DOHH2 (cell line): ENCODE data around the gene ANKRD33B.

Experiments used
- H3F3A ChIP-seq: fragments of 200-600 bp; sonication (generic), shearing (Covaris generic); 2 replicates; pipeline ENCODE4 v1.6.0; 2016; ENCODE audit warnings: antibody characterized with exemption, mild to moderate bottlenecking; ENCODE audit not compliant: control insufficient read depth, insufficient read depth
- H3K27ac ChIP-seq: fragments of 200-600 bp; sonication (generic); 2 replicates; pipeline ENCODE4 v1.5.1; 2014; ENCODE audit warnings: low read depth, mild to moderate bottlenecking, low read length, moderate library complexity
- H3K27me3 ChIP-seq: fragments of 200-600 bp; sonication (generic); 2 replicates; pipeline ENCODE4 v1.6.1; 2014; ENCODE audit warnings: mild to moderate bottlenecking, low read length, mixed read lengths; ENCODE audit not compliant: control insufficient read depth
- H3K36me3 ChIP-seq: fragments of 200-600 bp; sonication (generic); 2 replicates; pipeline ENCODE4 v1.6.1; 2014; ENCODE audit warnings: mild to moderate bottlenecking, low read length, moderate library complexity, mixed read lengths; ENCODE audit not compliant: control insufficient read depth
- H3K4me1 ChIP-seq: fragments of 200-600 bp; sonication (generic); 2 replicates; pipeline ENCODE4 v1.6.1; 2014; ENCODE audit warnings: mild to moderate bottlenecking, low read length, mixed read lengths; ENCODE audit not compliant: control insufficient read depth
- H3K4me2 ChIP-seq: fragments of 200-600 bp; sonication (generic); 2 replicates; pipeline ENCODE4 v1.6.0; 2014; ENCODE audit warnings: mild to moderate bottlenecking, low read length, moderate library complexity
- H3K4me3 ChIP-seq: fragments of 200-600 bp; sonication (generic); 2 replicates; pipeline ENCODE4 v1.5.1; 2014; ENCODE audit warnings: mild to moderate bottlenecking, low read length, mixed read lengths
- H3K79me2 ChIP-seq: fragments of 200-600 bp; sonication (generic); 2 replicates; pipeline ENCODE4 v1.6.1; 2014; ENCODE audit warnings: mild to moderate bottlenecking, low read length, mixed read lengths; ENCODE audit not compliant: control insufficient read depth
- H3K9me2 ChIP-seq: fragments of 200-600 bp; sonication (generic); replicated peaks from 2 replicates; pipeline ENCODE4 v1.6.1; 2014; ENCODE audit warnings: mild to moderate bottlenecking, low read length, mixed read lengths; ENCODE audit not compliant: control insufficient read depth
- H3K9me3 ChIP-seq: fragments of 200-600 bp; sonication (generic); 2 replicates; pipeline ENCODE4 v1.6.1; 2014; ENCODE audit warnings: antibody characterized with exemption, low read length, mixed read lengths; ENCODE audit not compliant: control insufficient read depth, insufficient read depth
- H4K20me1 ChIP-seq: fragments of 200-600 bp; sonication (generic); 2 replicates; pipeline ENCODE4 v1.6.0; 2014; ENCODE audit warnings: low read depth, mild to moderate bottlenecking, antibody characterized with exemption, low read length, moderate library complexity; ENCODE audit not compliant: control insufficient read depth, insufficient read depth
- CTCF ChIP-seq: fragments of 200-600 bp; sonication (generic); IDR thresholded peaks from one replicate; pipeline ENCODE4 v1.5.1; 2014; ENCODE audit warnings: antibody characterized with exemption, mild to moderate bottlenecking, low read depth, low read length; ENCODE audit not compliant: poor library complexity, severe bottlenecking
- EZH2phosphoT487 ChIP-seq: fragments of 200-600 bp; sonication (generic); IDR thresholded peaks from 2 replicates; pipeline ENCODE4 v1.6.1; 2017; ENCODE audit warnings: borderline replicate concordance, mild to moderate bottlenecking, antibody characterized with exemption, low read length, moderate library complexity, mixed read lengths

ANKRD33B gene

GRCh38 chr5:10596310-10596703 lies 32.4 kb downstream of the ANKRD33B start:
- H3K9me3 ChIP-seq, result no peaks in the 10 kb centered on the region
- peaks cover 3% of the 10 kb centered on the region; the same call in 1 of the 2 replicates for H3F3A ChIP-seq
- no peaks in the 10 kb centered on the region for H3K9me2 ChIP-seq
- H3K36me3 ChIP-seq, result no peaks in the 10 kb centered on the region
- no peaks in the 10 kb centered on the region for H3K79me2 ChIP-seq
- no peak for TF ChIP-seq CTCF
- TF ChIP-seq EZH2phosphoT487, result no peak
- no peak overlapping the region for H3K4me2 ChIP-seq
- peaks cover 45% of the 10 kb centered on the region for H3K4me1 ChIP-seq
- no peaks in the 10 kb centered on the region for H4K20me1 ChIP-seq
- H3K27me3 ChIP-seq, result no peaks in the 10 kb centered on the region
- H3K27ac ChIP-seq, result no peak overlapping the region
- H3K4me3 ChIP-seq, result no peak overlapping the region

- TF ChIP-seq CTCF (no peak), EZH2phosphoT487 (no peak)
- Histone ChIP-seq H3F3A (peaks cover 3% of the 10 kb centered on the region; the same call in 1 of the 2 replicates), H3K4me2 (no peak overlapping the region), H4K20me1 (no peaks in the 10 kb centered on the region), H3K79me2 (no peaks in the 10 kb centered on the region), H3K36me3 (no peaks in the 10 kb centered on the region), H3K27ac (no peak overlapping the region), H3K4me3 (no peak overlapping the region), H3K9me3 (no peaks in the 10 kb centered on the region), H3K4me1 (peaks cover 50% of the 10 kb centered on the region), H3K27me3 (no peaks in the 10 kb centered on the region), H3K9me2 (no peaks in the 10 kb centered on the region)
Measured at GRCh38 chr5:10596886-10597451, 33.1 kb downstream of the ANKRD33B start.

DNA sequence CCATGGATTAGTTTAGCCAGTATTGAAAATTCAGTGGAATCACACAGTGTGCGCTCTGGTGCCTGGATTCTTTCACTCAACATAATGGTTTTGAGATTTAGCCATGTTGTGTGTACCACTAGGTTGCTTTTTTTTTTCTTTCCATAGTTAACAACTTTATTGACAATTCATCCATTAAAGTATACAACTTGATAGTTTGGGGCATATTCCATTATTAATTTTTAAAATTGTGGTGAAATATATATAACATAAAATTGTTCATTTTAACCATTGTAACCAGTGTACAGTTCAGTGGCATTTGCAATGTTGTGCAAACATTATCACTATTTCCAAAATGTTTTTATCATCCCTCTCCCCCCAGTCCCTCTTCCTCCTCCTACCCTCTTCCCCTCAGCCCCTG lies 35.2 kb downstream of the ANKRD33B start:
- peak overlapping the region; percentile 65 for H3K4me2 ChIP-seq
- no peaks in the 10 kb centered on the region for H4K20me1 ChIP-seq
- H3K9me3 ChIP-seq, result no peaks in the 10 kb centered on the region
- no peak for TF ChIP-seq CTCF
- TF ChIP-seq EZH2phosphoT487, result no peak
- H3K4me3 ChIP-seq, result no peak overlapping the region; the same call in 1 of the 2 replicates
- H3K4me1 ChIP-seq, result peaks cover 48% of the 10 kb centered on the region
- H3K36me3 ChIP-seq, result no peaks in the 10 kb centered on the region
- no peaks in the 10 kb centered on the region for H3K9me2 ChIP-seq
- H3K79me2 ChIP-seq, result no peaks in the 10 kb centered on the region
- H3K27ac ChIP-seq, result no peak overlapping the region
- H3K27me3 ChIP-seq, result no peaks in the 10 kb centered on the region
- peaks cover 5% of the 10 kb centered on the region; the same call in 1 of the 2 replicates for H3F3A ChIP-seq
